CD14-positive monocyte (primary cell): ENCODE results near the gene ADCY7. TPM values are rescaled to one million over a fixed set of nuclear protein-coding genes. Genes with fewer than 3 reads are reported as not detected.

Experiments
- DNase-seq, 3 donors: peaks; one replicate each; pipeline ENCODE4 v3.0.0-alpha.2; 2011 to 2022
- H2AFZ ChIP-seq: 2 replicates; pipeline ENCODE4 v1.6.0; 2012; ENCODE audit warnings: mild to moderate bottlenecking, low read depth, low read length, inconsistent platforms; ENCODE audit not compliant: insufficient read depth, poor library complexity, severe bottlenecking
- H3K27ac ChIP-seq, 2 donors: 1 replicate in 1 of 2; 2 replicates in 1 of 2; pipeline ENCODE4 v1.5.1; 2012 to 2013; ENCODE audit warnings: low read length in 2 of 2, control low read depth in 1 of 2, inconsistent platforms in 1 of 2, low read depth in 1 of 2, mild to moderate bottlenecking in 1 of 2
- H3K27me3 ChIP-seq, 2 donors: one replicate each; pipeline versions ENCODE4 v1.6.0 to v1.6.1; 2011 to 2013; ENCODE audit warnings: low read length in 2 of 2; ENCODE audit not compliant: control insufficient read depth in 2 of 2, insufficient read depth in 2 of 2
- H3K36me3 ChIP-seq, 2 donors: replicated peaks in 1 of 2; 1 replicate in 1 of 2; 2 replicates in 1 of 2; pipeline versions ENCODE4 v1.5.1 to v1.6.1; 2012 to 2013; ENCODE audit warnings: low read length in 2 of 2, control low read depth in 1 of 2, inconsistent platforms in 1 of 2, mild to moderate bottlenecking in 1 of 2; ENCODE audit not compliant: insufficient read depth in 2 of 2, control insufficient read depth in 1 of 2
- H3K4me1 ChIP-seq, 2 donors: 1 replicate in 1 of 2; 2 replicates in 1 of 2; pipeline versions ENCODE4 v1.5.1 to v1.6.1; 2012 to 2013; ENCODE audit warnings: low read length in 2 of 2, control low read depth in 1 of 2, inconsistent platforms in 1 of 2, mild to moderate bottlenecking in 1 of 2, moderate library complexity in 1 of 2; ENCODE audit not compliant: insufficient read depth in 2 of 2, control insufficient read depth in 1 of 2
- H3K4me2 ChIP-seq: replicated peaks from 2 replicates; pipeline ENCODE3; 2012; ENCODE audit warnings: low read length, moderate library complexity, mild to moderate bottlenecking; ENCODE audit not compliant: poor library complexity, severe bottlenecking; ENCODE audit errors: extremely low read depth
- H3K4me3 ChIP-seq, 3 experiments: fragments of 200-600 bp in 1 of 3; sonication (generic) in 1 of 3; replicated peaks in 1 of 3; 1 replicate in 2 of 3; 2 replicates in 1 of 3; pipeline ENCODE4 v1.5.1; 2011 to 2013; ENCODE audit warnings: low read length in 3 of 3, mild to moderate bottlenecking in 3 of 3, control low read depth in 2 of 3, low read depth in 2 of 3, inconsistent platforms in 1 of 3, moderate library complexity in 1 of 3
- H3K79me2 ChIP-seq: 2 replicates; pipeline ENCODE4 v1.6.0; 2012; ENCODE audit warnings: mild to moderate bottlenecking, control low read depth, inconsistent platforms, low read length, moderate library complexity; ENCODE audit not compliant: insufficient read depth
- H3K9ac ChIP-seq: 2 replicates; pipeline ENCODE4 v1.6.0; 2017; ENCODE audit warnings: low read length, mild to moderate bottlenecking; ENCODE audit not compliant: insufficient read depth, poor library complexity, severe bottlenecking
- H3K9me3 ChIP-seq, 2 donors: replicated peaks in 1 of 2; 1 replicate in 1 of 2; 2 replicates in 1 of 2; pipeline versions ENCODE4 v1.5.1 to v1.6.1; 2012 to 2013; ENCODE audit warnings: low read length in 2 of 2, control low read depth in 1 of 2; ENCODE audit not compliant: control insufficient read depth in 1 of 2, insufficient read depth in 1 of 2
- H4K20me1 ChIP-seq: 2 replicates; pipeline ENCODE4 v1.6.0; 2012; ENCODE audit warnings: mild to moderate bottlenecking, low read length, control low read depth, moderate library complexity; ENCODE audit not compliant: insufficient read depth
- H3K27ac Mint-ChIP-seq, 7 donors: one replicate each; pipeline ENCODE4 v1.8.0; 2020; ENCODE audit warnings: mild to moderate bottlenecking in 7 of 7, mixed read lengths in 7 of 7, moderate library complexity in 6 of 7, inconsistent platforms in 2 of 7
- H3K27me3 Mint-ChIP-seq, 3 donors: one replicate each; pipeline ENCODE4 v1.8.0; 2021 to 2022; ENCODE audit warnings: low read depth in 3 of 3, mild to moderate bottlenecking in 3 of 3, mixed read lengths in 3 of 3, moderate library complexity in 3 of 3, inconsistent platforms in 1 of 3
- H3K36me3 Mint-ChIP-seq, 2 donors: one replicate each; pipeline ENCODE4 v1.8.0; 2020; ENCODE audit warnings: mixed read lengths in 2 of 2, inconsistent platforms in 1 of 2, mild to moderate bottlenecking in 1 of 2
- H3K4me1 Mint-ChIP-seq: one replicate; pipeline ENCODE4 v1.8.0; 2020; ENCODE audit warnings: mild to moderate bottlenecking, mixed read lengths
- H3K4me3 Mint-ChIP-seq, 2 donors: one replicate each; pipeline ENCODE4 v1.8.0; 2020; ENCODE audit warnings: mild to moderate bottlenecking in 2 of 2, mixed read lengths in 2 of 2, moderate library complexity in 1 of 2
- H3K9me3 Mint-ChIP-seq, 7 donors: one replicate each; pipeline ENCODE4 v1.8.0; 2020 to 2022; ENCODE audit warnings: mixed read lengths in 7 of 7, mild to moderate bottlenecking in 6 of 7, moderate library complexity in 6 of 7, inconsistent platforms in 2 of 7
- WGBS: methylation state at CpG from one replicate; pipeline ENCODE4 v1.1.5; 2013; ENCODE audit warnings: missing lambda C conversion rate; ENCODE audit not compliant: insufficient coverage; 5-methylcytosine and 5-hydroxymethylcytosine counted together
- intact Hi-C, 2 donors: fragments of 100-400 bp; cut with micrococcal nuclease; formaldehyde crosslinking; loops; one replicate each; pipeline versions ENCODE4 v1.15.0 to v1.15.1; 2023
- polyA plus RNA-seq, 3 donors: library from polyadenylated mRNA; depleted of rRNA in 1 of 3; unstranded in 2 of 3; stranded (reverse) in 1 of 3; fragments of 300-500 nt in 2 of 3; fragments of >200 nt in 1 of 3; fragmentation: Illumina TruSeq in 2 of 3; gene quantifications; 1 replicate in 2 of 3; 2 replicates in 1 of 3; pipeline ENCODE4 v1.2.3, GENCODE V29; 2012 to 2021
- TF ChIP-seq, protein P1 (sequence below): fragments of 200-600 bp; IDR thresholded peaks from one replicate; pipeline ENCODE4 v1.8.0; 2022; ENCODE audit warnings: antibody characterized with exemption, mild to moderate bottlenecking

Gene ADCY7
- polyA plus RNA-seq, 3 donors, result 53.1 to 230 (median 91.5) TPM

DNA sequence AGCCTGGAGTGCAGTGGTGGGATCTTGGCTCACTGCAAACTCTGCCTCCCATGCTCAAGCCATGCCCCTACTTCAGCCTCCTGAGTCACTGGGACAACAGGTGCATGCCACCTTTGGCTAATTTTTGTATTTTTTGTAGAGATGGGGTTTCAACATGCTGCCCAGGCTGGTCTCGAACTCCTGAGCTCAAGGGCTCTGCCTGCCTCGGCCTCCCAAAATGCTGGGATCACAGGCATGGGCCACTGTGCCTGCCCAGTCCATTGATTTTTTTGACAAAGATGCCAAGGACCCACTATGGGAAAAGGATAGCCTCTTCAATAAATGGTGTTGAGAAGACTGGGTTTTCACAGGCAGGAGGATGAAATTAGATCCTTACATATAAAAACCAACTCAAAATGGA lies 10.8 kb upstream of the ADCY7 start:
- Histone ChIP-seq H3K27me3 (no peaks in the 10 kb centered on the region), H2AFZ (no peak overlapping the region), H3K36me3 (no peaks in the 10 kb centered on the region), H4K20me1 (peaks cover 14% of the 10 kb centered on the region), H3K4me1 (peaks cover 28 to 42% of the 10 kb centered on the region in 2 donors), H3K9me3 (no peaks in the 10 kb centered on the region), H3K9ac (no peak overlapping the region), H3K27ac (no peak overlapping the region), H3K4me3 (no peak overlapping the region), H3K4me2 (no peak overlapping the region), H3K79me2 (peaks cover 24% of the 10 kb centered on the region)
- Mint-ChIP-seq H3K4me1 (peaks cover 48% of the 10 kb centered on the region), H3K27ac (no peak overlapping the region), H3K27me3 (peaks cover 2 to 12% (median 3%) of the 10 kb centered on the region in 3 donors), H3K36me3 (peaks cover 12 to 17% of the 10 kb centered on the region in 2 donors), H3K9me3 (peaks cover 2 to 8% (median 6%) of the 10 kb centered on the region in 7 donors), H3K4me3 (no peak overlapping the region)
- 100% methylated on average over 2 of the region's 2 CpGs for WGBS
- no peak for DNase-seq
- TF ChIP-seq, protein P1, sequence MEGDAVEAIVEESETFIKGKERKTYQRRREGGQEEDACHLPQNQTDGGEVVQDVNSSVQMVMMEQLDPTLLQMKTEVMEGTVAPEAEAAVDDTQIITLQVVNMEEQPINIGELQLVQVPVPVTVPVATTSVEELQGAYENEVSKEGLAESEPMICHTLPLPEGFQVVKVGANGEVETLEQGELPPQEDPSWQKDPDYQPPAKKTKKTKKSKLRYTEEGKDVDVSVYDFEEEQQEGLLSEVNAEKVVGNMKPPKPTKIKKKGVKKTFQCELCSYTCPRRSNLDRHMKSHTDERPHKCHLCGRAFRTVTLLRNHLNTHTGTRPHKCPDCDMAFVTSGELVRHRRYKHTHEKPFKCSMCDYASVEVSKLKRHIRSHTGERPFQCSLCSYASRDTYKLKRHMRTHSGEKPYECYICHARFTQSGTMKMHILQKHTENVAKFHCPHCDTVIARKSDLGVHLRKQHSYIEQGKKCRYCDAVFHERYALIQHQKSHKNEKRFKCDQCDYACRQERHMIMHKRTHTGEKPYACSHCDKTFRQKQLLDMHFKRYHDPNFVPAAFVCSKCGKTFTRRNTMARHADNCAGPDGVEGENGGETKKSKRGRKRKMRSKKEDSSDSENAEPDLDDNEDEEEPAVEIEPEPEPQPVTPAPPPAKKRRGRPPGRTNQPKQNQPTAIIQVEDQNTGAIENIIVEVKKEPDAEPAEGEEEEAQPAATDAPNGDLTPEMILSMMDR, result no peak
- intact Hi-C loops, result no loop called here

- TF ChIP-seq, protein P1, result no peak
- Histone ChIP-seq H3K79me2 (peaks cover 32% of the 10 kb centered on the region), H4K20me1 (peaks cover 14% of the 10 kb centered on the region), H3K27me3 (no peaks in the 10 kb centered on the region), H3K4me1 (peaks cover 23 to 38% of the 10 kb centered on the region in 2 donors), H3K9me3 (no peaks in the 10 kb centered on the region), H3K27ac (no peak overlapping the region), H3K36me3 (no peaks in the 10 kb centered on the region), H3K9ac (no peak overlapping the region), H2AFZ (no peak overlapping the region), H3K4me3 (no peak overlapping the region), H3K4me2 (no peak overlapping the region)
- DNase-seq, result no peak
- Mint-ChIP-seq H3K9me3 (peaks cover 3 to 9% (median 8%) of the 10 kb centered on the region in 7 donors), H3K27ac (no peak overlapping the region), H3K4me1 (peaks cover 47% of the 10 kb centered on the region), H3K36me3 (peaks cover 13 to 15% of the 10 kb centered on the region in 2 donors), H3K4me3 (no peak overlapping the region), H3K27me3 (peaks cover 2 to 14% (median 5%) of the 10 kb centered on the region in 3 donors)
- intact Hi-C loops, result no loop called here
- WGBS, result no CpG with 5 or more reads among the region's 1 CpG
Measured at GRCh38 chr16:50256604-50257003, 9.7 kb upstream of the ADCY7 start.
